Esophagus squamous epithelium (tissue), 5 donors: ENCODE results near the gene HBE1. TPM values are rescaled to one million over a fixed set of nuclear protein-coding genes. Genes with fewer than 3 reads are reported as not detected.

Experiments
- DNase-seq: peaks from one replicate; lab custom pipeline; 2025; lab: John Stamatoyannopoulos, UW
- H3K27ac ChIP-seq, 4 donors: fragments of 200-600 bp; sonication (generic); one replicate each; pipeline ENCODE4 v1.5.1; 2016 to 2019; ENCODE audit warnings: mild to moderate bottlenecking in 1 of 4
- H3K27me3 ChIP-seq, 4 donors: fragments of 200-600 bp; sonication (generic); 1 replicate in 3 of 4; 2 replicates in 1 of 4; pipeline versions ENCODE4 v1.5.1 to v1.6.0; 2017 to 2021; ENCODE audit warnings: antibody characterized with exemption in 1 of 4
- H3K36me3 ChIP-seq, 3 donors: fragments of 200-600 bp; sonication (generic); one replicate each; pipeline ENCODE4 v1.5.1; 2016 to 2019
- H3K4me1 ChIP-seq, 3 donors: fragments of 200-600 bp; sonication (generic); one replicate each; pipeline ENCODE4 v1.5.1; 2017 to 2019
- H3K4me3 ChIP-seq, 4 donors: fragments of 200-600 bp; sonication (generic); 1 replicate in 3 of 4; 2 replicates in 1 of 4; pipeline ENCODE4 v1.5.1; 2016 to 2019; ENCODE audit warnings: mild to moderate bottlenecking in 2 of 4, moderate library complexity in 1 of 4
- H3K9me3 ChIP-seq, 3 donors: fragments of 200-600 bp; sonication (generic); one replicate each; pipeline ENCODE4 v1.5.1; 2016 to 2019
- CTCF ChIP-seq, 6 experiments: fragments of 450-650 bp in 4 of 6; fragments of 200-600 bp in 2 of 6; sonication (generic) in 2 of 6; IDR thresholded peaks; one replicate each; pipeline ENCODE4 v1.5.1; 2016 to 2019; ENCODE audit warnings: antibody characterized with exemption in 6 of 6, mild to moderate bottlenecking in 4 of 6, moderate library complexity in 4 of 6
- POLR2A ChIP-seq, 4 donors: fragments of 450-650 bp; IDR thresholded peaks; one replicate each; pipeline ENCODE4 v1.6.1; 2017; ENCODE audit warnings: antibody characterized with exemption in 4 of 4, mild to moderate bottlenecking in 4 of 4, moderate library complexity in 3 of 4
- WGBS, 2 donors: methylation state at CpG; one replicate each; pipeline ENCODE4 v1.1.5; 2018; 5-methylcytosine and 5-hydroxymethylcytosine counted together
- intact Hi-C: fragments of 100-400 bp; cut with DNase I; formaldehyde crosslinking; loops from one replicate; pipeline ENCODE4 v1.15.0; 2022
- total RNA-seq, 4 donors: library from RNA; depleted of rRNA; stranded (reverse); fragments of >200 nt; gene quantifications; one replicate each; pipeline ENCODE4 v1.1.0, GENCODE V29; 2016
- donor health status: DM: yes; HTN: yes; CAD: no.

The HBE1 gene
- total RNA-seq, 4 donors from 2014 or later = not detected

GRCh38 chr11:5241458-5241857, 28.3 kb downstream of the HBE1 start:
- H3K27ac ChIP-seq = no peak overlapping the region
- WGBS, 2 donors = 46 to 56% methylated on average over 3 of the region's 3 CpGs
- intact Hi-C loops = no loop called here
- H3K4me1 ChIP-seq = no peaks in the 10 kb centered on the region
- no peak overlapping the region for H3K4me3 ChIP-seq
- TF ChIP-seq CTCF (IDR thresholded peaks at IDR 0.05) (no peak), POLR2A (IDR thresholded peaks at IDR 0.05) (no peak)
- H3K36me3 ChIP-seq = no peaks in the 10 kb centered on the region
- no peaks in the 10 kb centered on the region for H3K27me3 ChIP-seq
- no peak for DNase-seq
- no peaks in the 10 kb centered on the region for H3K9me3 ChIP-seq

- no peaks in the 10 kb centered on the region for H3K4me1 ChIP-seq
- TF ChIP-seq POLR2A (IDR thresholded peaks at IDR 0.05) (no peak), CTCF (IDR thresholded peaks at IDR 0.05) (no peak)
- H3K9me3 ChIP-seq = no peaks in the 10 kb centered on the region
- no peak overlapping the region for H3K27ac ChIP-seq
- intact Hi-C loops = no loop called here
- no peak for DNase-seq
- no peaks in the 10 kb centered on the region for H3K36me3 ChIP-seq
- no peak overlapping the region for H3K4me3 ChIP-seq
- H3K27me3 ChIP-seq = no peaks in the 10 kb centered on the region
- 43 to 46% methylated on average over 2 of the region's 2 CpGs for whole genome bisulfite sequencing, 2 donors
Measured at GRCh38 chr11:5240458-5240857, 29.3 kb downstream of the HBE1 start.

GRCh38 chr11:5240056-5240455, 29.7 kb downstream of the HBE1 start:
- H3K9me3 ChIP-seq = no peaks in the 10 kb centered on the region
- H3K4me3 ChIP-seq = no peak overlapping the region
- no peaks in the 10 kb centered on the region for H3K36me3 ChIP-seq
- intact Hi-C loops = no loop called here
- WGBS, 2 donors = 71 to 81% methylated on average over 1 of the region's 1 CpG
- no peak overlapping the region for H3K27ac ChIP-seq
- no peaks in the 10 kb centered on the region for H3K4me1 ChIP-seq
- no peak for DNase-seq
- H3K27me3 ChIP-seq = no peaks in the 10 kb centered on the region
- no peak for TF ChIP-seq CTCF (IDR thresholded peaks at IDR 0.05)
- TF ChIP-seq POLR2A (IDR thresholded peaks at IDR 0.05) = no peak

- Histone ChIP-seq H3K4me1 (no peaks in the 10 kb centered on the region), H3K27ac (no peak overlapping the region), H3K9me3 (no peaks in the 10 kb centered on the region), H3K36me3 (no peaks in the 10 kb centered on the region), H3K4me3 (no peak overlapping the region), H3K27me3 (no peaks in the 10 kb centered on the region)
- no peak for DNase-seq
- TF ChIP-seq POLR2A (IDR thresholded peaks at IDR 0.05) (no peak), CTCF (IDR thresholded peaks at IDR 0.05) (no peak)
- intact Hi-C loops = no loop called here
Measured at GRCh38 chr11:5239046-5239445, 30.7 kb downstream of the HBE1 start.

- no peak for TF ChIP-seq POLR2A (IDR thresholded peaks at IDR 0.05)
- no peak for TF ChIP-seq CTCF (IDR thresholded peaks at IDR 0.05)
- Histone ChIP-seq H3K27ac (no peak overlapping the region), H3K36me3 (no peaks in the 10 kb centered on the region), H3K27me3 (no peaks in the 10 kb centered on the region), H3K4me3 (no peak overlapping the region), H3K4me1 (no peaks in the 10 kb centered on the region), H3K9me3 (no peaks in the 10 kb centered on the region)
- WGBS, 2 donors = 34 to 58% methylated on average over 2 of the region's 2 CpGs
- no peak for DNase-seq
- intact Hi-C loops = no loop called here
Measured at GRCh38 chr11:5238486-5238885, 31.3 kb downstream of the HBE1 start.
